Measurements from ENCODE around the gene MUC6.
"Not testable (repeated sequence)": the region's sequence is repeated elsewhere in the genome, so short reads cannot be mapped to it uniquely, and the experiment has no call there.

Gene MUC6

GRCh38 chr11:1023811-1024596 lies 12.5 kb downstream of the MUC6 start:
- no peak for DNase-seq (ENCODE audit: low read depth)

- DNase-seq (ENCODE audit: low read depth), result no peak
These were observed 13.4 kb downstream of the MUC6 start for GRCh38 chr11:1022908-1023810.

- DNase-seq (ENCODE audit: low read depth), result no peak
These were observed 14.1 kb downstream of the MUC6 start for GRCh38 chr11:1022411-1022810.

GRCh38 chr11:1020211-1020905 lies 16.2 kb downstream of the MUC6 start:
- no peak for DNase-seq (ENCODE audit: low read depth)

GRCh38 chr11:1019321-1019910 lies 17.1 kb downstream of the MUC6 start:
- DNase-seq (ENCODE audit: low read depth), result no peak

- DNase-seq (ENCODE audit: low read depth), result no peak
These were observed 18.4 kb downstream of the MUC6 start for GRCh38 chr11:1018091-1018490.

- DNase-seq (ENCODE audit: low read depth), result no peak
These were observed 19.1 kb downstream of the MUC6 start for GRCh38 chr11:1017269-1018005.

GRCh38 chr11:1016610-1017126 lies 19.9 kb downstream of the MUC6 start:
- DNase-seq (ENCODE audit: low read depth), result not testable (repeated sequence)

- no peak for DNase-seq (ENCODE audit: low read depth)
These were observed 20.5 kb downstream of the MUC6 start for GRCh38 chr11:1015826-1016545.

GRCh38 chr11:1015064-1015463 lies 21.5 kb downstream of the MUC6 start:
- no peak for DNase-seq (ENCODE audit: low read depth)

- DNase-seq (ENCODE audit: low read depth), result no peak
These were observed 22.2 kb downstream of the MUC6 start for GRCh38 chr11:1014276-1014675.

GRCh38 chr11:1013631-1013935 lies 22.9 kb downstream of the MUC6 start:
- no peak for DNase-seq (ENCODE audit: low read depth)

GRCh38 chr11:1012740-1013630 lies 23.5 kb downstream of the MUC6 start:
- DNase-seq (ENCODE audit: low read depth), result no peak

- no peak for DNase-seq (ENCODE audit: low read depth)
These were observed 24.2 kb downstream of the MUC6 start for GRCh38 chr11:1012291-1012690.

- no peak for DNase-seq (ENCODE audit: low read depth)
These were observed 25.2 kb downstream of the MUC6 start for GRCh38 chr11:1011320-1011698.

GRCh38 chr11:1010551-1011319 lies 25.8 kb downstream of the MUC6 start:
- DNase-seq (ENCODE audit: low read depth), result no peak

GRCh38 chr11:1009991-1010390 lies 26.5 kb downstream of the MUC6 start:
- no peak for DNase-seq (ENCODE audit: low read depth)

GRCh38 chr11:1009371-1009770 lies 27.1 kb downstream of the MUC6 start:
- DNase-seq (ENCODE audit: low read depth), result no peak

- DNase-seq (ENCODE audit: low read depth), result no peak
These were observed 27.7 kb downstream of the MUC6 start for GRCh38 chr11:1008803-1009145.

Data from activated T-cell treated with anti-CD3 and anti-CD28 coated beads for 48 hours (primary cell).